BE2C (cell line): ENCODE measurements around the gene CRIP3.
A peak's percentile ranks its signal among the peaks of the same experiment; 100 is the strongest.

Experiments used
- DNase-seq: peaks from one replicate; pipeline ENCODE4 v3.0.0-alpha.2; 2020
- H3K27me3 ChIP-seq: fragments of 250-450 bp; sonication (Bioruptor Pico); 2 replicates; pipeline ENCODE4 v1.5.1; 2020; ENCODE audit warnings: mild to moderate bottlenecking
- H3K36me3 ChIP-seq: fragments of 250-450 bp; sonication (Bioruptor Pico); 2 replicates; pipeline ENCODE4 v1.5.1; 2020; ENCODE audit warnings: mild to moderate bottlenecking
- H3K4me1 ChIP-seq: fragments of 250-450 bp; sonication (Bioruptor Pico); 2 replicates; pipeline ENCODE4 v1.5.1; 2020
- H3K4me3 ChIP-seq: 2 replicates; pipeline ENCODE4 v1.5.1; 2011; ENCODE audit warnings: low read depth, low read length
- H3K9me3 ChIP-seq: fragments of 250-450 bp; sonication (Bioruptor Pico); 2 replicates; pipeline ENCODE4 v1.5.1; 2020
- TF ChIP-seq, protein P1 (sequence below): IDR thresholded peaks from 2 replicates; pipeline ENCODE4 v1.5.1; 2012; ENCODE audit warnings: mild to moderate bottlenecking, low read depth, low read length

CRIP3 gene

DNA sequence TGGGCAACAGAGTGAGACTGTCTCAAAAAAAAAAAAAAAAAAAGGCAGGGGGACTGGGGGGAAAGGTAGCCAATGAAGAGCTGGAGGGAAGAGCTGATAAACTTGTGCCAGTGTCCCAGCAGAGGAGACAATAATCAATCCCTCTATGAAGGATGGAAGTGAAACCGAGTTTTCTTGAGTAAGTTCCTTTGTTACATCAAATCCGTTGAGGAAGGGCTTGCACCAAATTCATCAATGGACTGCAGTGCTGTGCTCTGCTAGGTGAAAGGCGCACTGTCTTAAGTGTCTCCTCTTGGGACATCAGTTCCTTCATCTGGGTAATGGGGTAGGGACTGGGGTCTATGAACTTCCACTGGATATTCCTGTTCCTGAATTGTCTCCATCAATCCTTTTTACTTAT, 3.0 kb upstream of the CRIP3 start:
- Histone ChIP-seq H3K36me3 (no peaks in the 10 kb centered on the region), H3K4me3 (no peak overlapping the region), H3K27me3 (no peaks in the 10 kb centered on the region), H3K4me1 (no peaks in the 10 kb centered on the region; the same call in 1 of the 2 replicates), H3K9me3 (no peaks in the 10 kb centered on the region)
- no peak for DNase-seq
- TF ChIP-seq, protein P1, sequence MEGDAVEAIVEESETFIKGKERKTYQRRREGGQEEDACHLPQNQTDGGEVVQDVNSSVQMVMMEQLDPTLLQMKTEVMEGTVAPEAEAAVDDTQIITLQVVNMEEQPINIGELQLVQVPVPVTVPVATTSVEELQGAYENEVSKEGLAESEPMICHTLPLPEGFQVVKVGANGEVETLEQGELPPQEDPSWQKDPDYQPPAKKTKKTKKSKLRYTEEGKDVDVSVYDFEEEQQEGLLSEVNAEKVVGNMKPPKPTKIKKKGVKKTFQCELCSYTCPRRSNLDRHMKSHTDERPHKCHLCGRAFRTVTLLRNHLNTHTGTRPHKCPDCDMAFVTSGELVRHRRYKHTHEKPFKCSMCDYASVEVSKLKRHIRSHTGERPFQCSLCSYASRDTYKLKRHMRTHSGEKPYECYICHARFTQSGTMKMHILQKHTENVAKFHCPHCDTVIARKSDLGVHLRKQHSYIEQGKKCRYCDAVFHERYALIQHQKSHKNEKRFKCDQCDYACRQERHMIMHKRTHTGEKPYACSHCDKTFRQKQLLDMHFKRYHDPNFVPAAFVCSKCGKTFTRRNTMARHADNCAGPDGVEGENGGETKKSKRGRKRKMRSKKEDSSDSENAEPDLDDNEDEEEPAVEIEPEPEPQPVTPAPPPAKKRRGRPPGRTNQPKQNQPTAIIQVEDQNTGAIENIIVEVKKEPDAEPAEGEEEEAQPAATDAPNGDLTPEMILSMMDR, result no peak

DNA sequence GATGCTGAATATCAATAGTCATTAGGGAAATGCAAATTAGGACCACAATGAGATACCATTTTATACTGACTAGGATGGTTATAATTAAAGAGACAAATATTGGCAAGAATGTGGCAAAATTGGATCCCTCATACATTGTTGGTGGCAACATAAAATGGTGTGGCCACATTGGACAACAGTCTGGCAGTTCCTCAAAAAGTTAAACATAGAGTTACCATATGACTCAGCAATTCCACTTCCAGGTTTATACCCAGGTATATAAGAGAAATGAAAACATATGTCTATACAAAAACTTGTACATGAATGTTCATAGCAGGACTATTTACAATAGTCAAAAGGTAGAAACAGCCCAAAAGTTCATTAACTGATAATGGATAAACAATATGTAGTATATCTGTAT, 2.0 kb upstream of the CRIP3 start:
- H3K27me3 ChIP-seq, result no peaks in the 10 kb centered on the region
- no peaks in the 10 kb centered on the region for H3K9me3 ChIP-seq
- H3K36me3 ChIP-seq, result no peaks in the 10 kb centered on the region
- H3K4me1 ChIP-seq, result no peaks in the 10 kb centered on the region; the same call in 1 of the 2 replicates
- H3K4me3 ChIP-seq, result no peak overlapping the region
- no peak for DNase-seq
- TF ChIP-seq, protein P1, result no peak

DNA sequence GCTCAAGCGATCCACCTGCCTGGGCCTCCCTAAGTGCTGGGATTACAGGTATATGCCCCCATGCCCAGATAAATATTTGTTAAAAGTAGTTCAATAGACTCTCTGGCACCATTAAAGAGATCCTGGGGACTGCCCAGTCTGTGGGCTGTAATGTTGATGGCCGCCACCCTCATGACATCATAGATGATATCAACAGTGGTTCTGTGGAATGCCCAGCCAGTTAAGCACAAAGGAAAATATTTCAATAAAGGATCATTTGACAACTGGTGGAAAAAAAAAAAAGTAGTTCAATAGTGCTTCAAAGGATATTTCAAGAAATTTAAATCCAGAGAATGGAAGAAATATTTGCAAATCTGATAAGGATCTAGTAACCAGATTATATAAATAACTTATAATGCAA, 1.5 kb upstream of the CRIP3 start:
- no peak overlapping the region for H3K4me3 ChIP-seq
- no peak for DNase-seq
- no peaks in the 10 kb centered on the region for H3K27me3 ChIP-seq
- no peaks in the 10 kb centered on the region for H3K9me3 ChIP-seq
- H3K36me3 ChIP-seq, result no peaks in the 10 kb centered on the region
- H3K4me1 ChIP-seq, result no peaks in the 10 kb centered on the region; the same call in 1 of the 2 replicates
- TF ChIP-seq, protein P1, result no peak

DNA sequence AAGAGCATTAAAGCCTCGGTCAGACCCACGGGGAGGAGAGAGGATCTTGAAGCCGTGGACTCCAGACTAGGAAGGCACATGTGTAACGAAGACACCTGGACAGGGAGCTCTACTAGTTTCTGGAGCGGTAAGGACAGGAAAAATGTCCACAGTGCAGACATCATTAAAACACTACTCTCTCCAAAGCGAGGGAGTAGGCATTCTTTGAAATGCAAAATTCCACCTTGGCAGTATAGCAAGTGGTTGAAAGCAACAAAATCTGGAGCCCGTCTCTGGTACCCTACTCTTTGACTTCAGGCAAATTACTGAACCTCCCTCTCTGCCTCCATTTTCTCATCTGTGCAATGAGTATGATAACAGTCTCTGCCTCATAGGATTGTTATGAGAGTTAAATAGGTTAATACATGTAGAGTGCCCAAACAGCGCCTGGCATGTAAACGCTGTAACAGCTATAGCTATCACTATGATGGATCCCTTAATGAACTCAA, 408 bp upstream of the CRIP3 start:
- Histone ChIP-seq H3K4me3 (peak overlapping the region; percentile 69), H3K36me3 (no peaks in the 10 kb centered on the region)

DNA sequence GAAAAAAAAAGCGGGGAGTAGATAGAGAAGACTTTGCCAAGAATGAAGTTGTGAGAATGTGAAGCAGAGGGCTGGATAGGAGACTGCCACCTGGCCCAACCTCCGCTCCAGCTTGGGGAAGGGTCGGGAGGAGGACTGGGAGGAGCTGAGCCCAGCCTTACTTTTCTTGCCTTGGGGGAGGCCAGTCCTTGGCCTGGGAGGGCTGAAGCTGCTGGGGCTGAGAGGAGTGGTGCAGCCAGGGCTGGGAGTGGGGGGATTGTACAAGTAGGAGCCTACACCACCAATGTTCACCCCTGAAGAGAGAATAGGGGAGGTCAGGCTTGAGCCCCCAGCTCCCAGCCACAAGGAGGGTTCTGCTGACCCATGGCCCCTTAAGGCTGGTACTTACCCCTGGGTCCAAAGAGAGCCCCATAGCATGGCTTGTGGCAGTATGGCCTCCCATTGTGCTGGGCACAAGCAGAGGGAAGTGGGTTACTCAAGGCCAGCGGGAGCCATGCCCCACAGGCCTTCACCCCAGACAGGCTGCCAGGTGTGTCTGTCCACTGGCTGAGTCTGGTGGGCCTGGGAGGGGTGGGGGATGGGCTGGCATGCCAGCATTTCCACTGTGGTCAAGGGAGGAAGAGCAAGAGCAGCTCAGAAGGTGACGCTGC, 1.1 kb downstream of the CRIP3 start:
- H3K36me3 ChIP-seq, result no peaks in the 10 kb centered on the region

More for the DNA sequence above, 408 bp upstream of the CRIP3 start:
- Histone ChIP-seq H3K9me3 (no peaks in the 10 kb centered on the region), H3K4me1 (no peaks in the 10 kb centered on the region; the same call in 1 of the 2 replicates), H3K27me3 (no peaks in the 10 kb centered on the region)
- TF ChIP-seq, protein P1, result no peak
- DNase-seq, result no peak

DNA sequence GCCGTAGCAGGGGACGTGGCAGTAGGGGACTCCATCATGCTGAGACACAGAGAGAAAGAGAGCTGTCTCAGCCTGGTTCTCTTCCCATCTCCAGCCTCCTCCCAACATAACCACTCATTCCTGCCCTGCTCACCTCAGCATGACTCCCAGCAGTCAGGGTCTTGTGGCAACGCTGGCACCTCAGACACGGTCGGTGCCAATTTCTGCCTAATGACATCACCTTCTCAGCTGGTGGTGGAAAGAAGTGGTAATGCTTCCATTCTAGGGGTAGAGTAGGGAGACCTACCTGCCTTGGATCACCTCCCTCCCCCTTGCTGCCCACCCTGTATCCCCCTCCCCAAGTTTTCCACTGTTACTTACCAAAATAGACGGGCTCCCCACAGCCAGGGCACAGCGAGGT, 2.5 kb downstream of the CRIP3 start:
- H3K27me3 ChIP-seq, result no peaks in the 10 kb centered on the region
- no peaks in the 10 kb centered on the region for H3K36me3 ChIP-seq
- TF ChIP-seq, protein P1, result no peak
- no peaks in the 10 kb centered on the region; the same call in 1 of the 2 replicates for H3K4me1 ChIP-seq
- H3K4me3 ChIP-seq, result no peak overlapping the region
- no peak for DNase-seq
- H3K9me3 ChIP-seq, result no peaks in the 10 kb centered on the region

More for the DNA sequence above, 1.1 kb downstream of the CRIP3 start:
- TF ChIP-seq, protein P1, result no peak
- Histone ChIP-seq H3K27me3 (no peaks in the 10 kb centered on the region), H3K4me1 (no peaks in the 10 kb centered on the region; the same call in 1 of the 2 replicates), H3K9me3 (no peaks in the 10 kb centered on the region), H3K4me3 (no peak overlapping the region)
- no peak for DNase-seq
